Adrenal gland (tissue), 5 donors: Measurements from ENCODE around the gene CWC27.

ENCODE experiments used
- POLR2A ChIP-seq, 2 donors: fragments of 450-650 bp; IDR thresholded peaks; one replicate each; pipeline ENCODE4 v1.6.1; 2017; ENCODE audit warnings: antibody characterized with exemption in 2 of 2, mild to moderate bottlenecking in 2 of 2, moderate library complexity in 1 of 2
- TF ChIP-seq, protein P1 (sequence below), 6 experiments: fragments of 450-650 bp in 4 of 6; fragments of 200-600 bp in 2 of 6; sonication (generic) in 1 of 6; IDR thresholded peaks; 1 replicate in 5 of 6; 2 replicates in 1 of 6; pipeline versions ENCODE4 v1.5.1 to v1.8.0; 2016 to 2021; ENCODE audit warnings: antibody characterized with exemption in 6 of 6, mild to moderate bottlenecking in 2 of 6, moderate library complexity in 1 of 6
- donor health status: DM: no; HTN: no; CAD: no.

DNA sequence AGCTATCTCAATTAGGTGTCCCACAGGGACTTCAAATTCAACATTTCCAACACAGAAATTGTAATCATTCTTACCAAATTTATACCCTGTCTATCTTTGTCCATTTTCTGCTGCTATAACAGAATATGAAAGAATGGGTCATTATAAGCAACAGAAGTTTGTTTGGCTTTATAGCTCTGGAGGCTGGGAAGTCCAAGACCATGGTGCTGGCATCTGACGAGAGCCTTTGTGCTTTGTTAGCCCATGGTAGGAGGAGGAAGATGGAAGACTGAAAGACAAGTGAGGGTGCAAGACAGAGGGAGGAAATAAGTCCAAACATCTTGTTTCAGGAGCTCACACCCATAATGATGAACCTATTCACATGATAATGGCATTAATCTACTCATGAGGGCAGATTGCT lies 72.2 kb downstream of the CWC27 start:
- TF ChIP-seq, protein P1, sequence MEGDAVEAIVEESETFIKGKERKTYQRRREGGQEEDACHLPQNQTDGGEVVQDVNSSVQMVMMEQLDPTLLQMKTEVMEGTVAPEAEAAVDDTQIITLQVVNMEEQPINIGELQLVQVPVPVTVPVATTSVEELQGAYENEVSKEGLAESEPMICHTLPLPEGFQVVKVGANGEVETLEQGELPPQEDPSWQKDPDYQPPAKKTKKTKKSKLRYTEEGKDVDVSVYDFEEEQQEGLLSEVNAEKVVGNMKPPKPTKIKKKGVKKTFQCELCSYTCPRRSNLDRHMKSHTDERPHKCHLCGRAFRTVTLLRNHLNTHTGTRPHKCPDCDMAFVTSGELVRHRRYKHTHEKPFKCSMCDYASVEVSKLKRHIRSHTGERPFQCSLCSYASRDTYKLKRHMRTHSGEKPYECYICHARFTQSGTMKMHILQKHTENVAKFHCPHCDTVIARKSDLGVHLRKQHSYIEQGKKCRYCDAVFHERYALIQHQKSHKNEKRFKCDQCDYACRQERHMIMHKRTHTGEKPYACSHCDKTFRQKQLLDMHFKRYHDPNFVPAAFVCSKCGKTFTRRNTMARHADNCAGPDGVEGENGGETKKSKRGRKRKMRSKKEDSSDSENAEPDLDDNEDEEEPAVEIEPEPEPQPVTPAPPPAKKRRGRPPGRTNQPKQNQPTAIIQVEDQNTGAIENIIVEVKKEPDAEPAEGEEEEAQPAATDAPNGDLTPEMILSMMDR (IDR thresholded peaks at IDR 0.05) = no peak
- TF ChIP-seq POLR2A (IDR thresholded peaks at IDR 0.05) = no peak
